A673 (cell line): ENCODE data around the gene PARP12.

Experiments used
- CTCF ChIP-seq: fragments of 300-800, 200-600 bp; sonication (generic); conservative IDR thresholded peaks from 2 replicates; pipeline ENCODE4 v1.5.1; 2017; ENCODE audit warnings: low read depth, mild to moderate bottlenecking, antibody characterized with exemption, low read length, moderate library complexity, mixed read lengths
- EZH2 ChIP-seq: fragments of 200-600 bp; sonication (generic); IDR thresholded peaks from 2 replicates; pipeline ENCODE4 v1.6.1; 2017; ENCODE audit warnings: borderline replicate concordance, low read depth, mild to moderate bottlenecking, mixed read lengths, antibody characterized with exemption, low read length; ENCODE audit not compliant: poor library complexity, severe bottlenecking

DNA sequence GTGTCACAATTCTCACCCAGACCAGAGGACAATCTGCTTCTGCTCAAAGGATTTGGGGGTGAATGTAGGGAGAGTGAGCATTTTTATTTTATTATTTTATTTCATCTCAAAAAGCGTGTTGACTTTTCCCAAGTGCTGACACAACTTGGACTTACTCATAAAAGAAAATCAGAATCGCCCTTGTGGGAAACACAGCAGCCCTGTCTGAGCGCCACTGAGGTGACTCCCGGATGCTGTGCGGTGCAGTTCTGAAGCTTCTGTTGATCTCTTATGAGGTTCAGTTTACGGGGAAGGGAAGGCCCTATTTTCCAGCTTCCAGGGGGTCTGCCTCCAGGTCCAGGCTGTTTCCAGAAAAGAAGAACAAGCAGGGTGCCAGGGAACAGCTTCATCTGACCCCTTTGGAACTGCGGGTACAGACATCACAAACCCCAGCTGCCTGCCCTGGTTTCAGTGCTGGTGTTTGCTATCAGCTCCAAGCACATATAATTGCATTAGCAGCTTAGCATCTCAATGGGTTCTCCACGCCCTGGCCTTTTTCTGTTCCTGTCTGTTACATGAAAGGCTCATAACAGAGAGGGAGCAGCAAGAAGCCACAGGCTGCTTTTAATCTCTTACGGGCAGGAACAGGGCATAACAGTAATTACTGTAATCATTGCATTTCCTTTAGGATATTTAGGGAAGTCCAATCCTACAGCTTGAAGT lies 52.4 kb downstream of the PARP12 start:
- TF ChIP-seq CTCF: no peak
- no peak for TF ChIP-seq EZH2
